HG03575 (cell line): ENCODE measurements around the gene LETM1.

ENCODE experiments used
- ATAC-seq: cut with Tn5 transposase; IDR thresholded peaks from one replicate; pipeline ENCODE4 v1.9.1; 2021; ENCODE audit not compliant: unreplicated experiment, insufficient number of reproducible peaks, low FRiP score; ENCODE audit errors: extremely low read depth

LETM1 gene

GRCh38 chr4:1856071-1856942 lies at the start of gene LETM1:
Gene LETM1 (minus strand): TSS chr4:1856156. CDS start chr4:1855950, 206 bp downstream.
- peak; percentile 37 for ATAC-seq

GRCh38 chr4:1904042-1904441 lies 48.1 kb upstream of the LETM1 start:
- no peak for ATAC-seq

GRCh38 chr4:1903035-1903434 lies 47.1 kb upstream of the LETM1 start:
- no peak for ATAC-seq

GRCh38 chr4:1902243-1902642 lies 46.3 kb upstream of the LETM1 start:
- ATAC-seq = no peak

- no peak for ATAC-seq
Observed at GRCh38 chr4:1901127-1901526, 45.2 kb upstream of the LETM1 start.

GRCh38 chr4:1900624-1901023 lies 44.7 kb upstream of the LETM1 start:
- no peak for ATAC-seq

GRCh38 chr4:1900087-1900433 lies 44.1 kb upstream of the LETM1 start:
- no peak for ATAC-seq

GRCh38 chr4:1899149-1900086 lies 43.5 kb upstream of the LETM1 start:
- no peak for ATAC-seq

GRCh38 chr4:1898681-1899080 lies 42.7 kb upstream of the LETM1 start:
- no peak for ATAC-seq

- no peak for ATAC-seq
Observed at GRCh38 chr4:1898007-1898406, 42.1 kb upstream of the LETM1 start.

- no peak for ATAC-seq
Observed at GRCh38 chr4:1896658-1896991, 40.7 kb upstream of the LETM1 start.

- no peak for ATAC-seq
Observed at GRCh38 chr4:1895971-1896657, 40.2 kb upstream of the LETM1 start.

GRCh38 chr4:1890979-1891570 lies 35.1 kb upstream of the LETM1 start:
- ATAC-seq = no peak

- ATAC-seq = no peak
Observed at GRCh38 chr4:1887052-1887451, 31.1 kb upstream of the LETM1 start.

GRCh38 chr4:1885414-1885813 lies 29.5 kb upstream of the LETM1 start:
- no peak for ATAC-seq

GRCh38 chr4:1883583-1883982 lies 27.6 kb upstream of the LETM1 start:
- ATAC-seq = no peak

- ATAC-seq = no peak
Observed at GRCh38 chr4:1882850-1883271, 26.9 kb upstream of the LETM1 start.

- ATAC-seq = no peak
Observed at GRCh38 chr4:1880332-1880731, 24.4 kb upstream of the LETM1 start.

- ATAC-seq = no peak
Observed at GRCh38 chr4:1879485-1879884, 23.5 kb upstream of the LETM1 start.
